NCI-H524 treated with DMSO at 0.1 percent for 48 hours (cell line): ENCODE measurements around the gene MACROD2.
"Not testable (repeated sequence)": the region's sequence is repeated elsewhere in the genome, so short reads cannot be mapped to it uniquely, and the experiment has no call there.

Experiments
- DNase-seq: peaks from one replicate; lab custom pipeline; 2025; lab: John Stamatoyannopoulos, UW

Gene MACROD2

GRCh38 chr20:14270751-14271150, 275.4 kb downstream of the MACROD2 start:
- not testable (repeated sequence) for DNase-seq

- DNase-seq, result no peak
Measured at GRCh38 chr20:14282140-14282539, 286.8 kb downstream of the MACROD2 start.

GRCh38 chr20:14284443-14284842, 289.1 kb downstream of the MACROD2 start:
- no peak for DNase-seq

GRCh38 chr20:14288341-14289330, 293.3 kb downstream of the MACROD2 start:
- DNase-seq, result no peak

GRCh38 chr20:14291502-14291901, 296.2 kb downstream of the MACROD2 start:
- no peak for DNase-seq

- DNase-seq, result no peak
Measured at GRCh38 chr20:14295238-14295637, 299.9 kb downstream of the MACROD2 start.

- no peak for DNase-seq
Measured at GRCh38 chr20:14295770-14296309, 300.5 kb downstream of the MACROD2 start.

- DNase-seq, result no peak
Measured at GRCh38 chr20:14299831-14300230, 304.5 kb downstream of the MACROD2 start.

GRCh38 chr20:14303106-14303505, 307.8 kb downstream of the MACROD2 start:
- no peak for DNase-seq

- no peak for DNase-seq
Measured at GRCh38 chr20:14303651-14304050, 308.3 kb downstream of the MACROD2 start.

- DNase-seq, result no peak
Measured at GRCh38 chr20:14304472-14304871, 309.2 kb downstream of the MACROD2 start.

GRCh38 chr20:14307956-14308355, 312.6 kb downstream of the MACROD2 start:
- DNase-seq, result no peak

GRCh38 chr20:14310977-14311627, 315.8 kb downstream of the MACROD2 start:
- DNase-seq, result no peak

- no peak for DNase-seq
Measured at GRCh38 chr20:14312001-14312400, 316.7 kb downstream of the MACROD2 start.

- no peak for DNase-seq
Measured at GRCh38 chr20:14313341-14314020, 318.2 kb downstream of the MACROD2 start.

- no peak for DNase-seq
Measured at GRCh38 chr20:14319704-14320103, 324.4 kb downstream of the MACROD2 start.

- DNase-seq, result no peak
Measured at GRCh38 chr20:14331646-14332045, 336.3 kb downstream of the MACROD2 start.

- no peak for DNase-seq
Measured at GRCh38 chr20:14332866-14333265, 337.6 kb downstream of the MACROD2 start.

GRCh38 chr20:14333721-14334120, 338.4 kb downstream of the MACROD2 start:
- DNase-seq, result no peak

GRCh38 chr20:14334306-14334930, 339.1 kb downstream of the MACROD2 start:
- peak; percentile 52 for DNase-seq

GRCh38 chr20:14335052-14335451, 339.7 kb downstream of the MACROD2 start:
- DNase-seq, result no peak

GRCh38 chr20:14336686-14337085, 341.4 kb downstream of the MACROD2 start:
- peak; percentile 75 for DNase-seq
